HTR-8/SVneo (cell line): ENCODE results near the gene TET2.

Experiments used
- DNase-seq: peaks from one replicate; pipeline ENCODE4 v3.0.0; 2011; ENCODE audit warnings: low spot score, mixed read lengths; ENCODE audit not compliant: insufficient read length
- FAIRE-seq: peaks from 2 replicates; lab custom pipeline; 2011; peaks lifted over from hg19 to GRCh38; lab: Jason Lieb, UNC

The TET2 gene

GRCh38 chr4:105146276-105147015 lies at the start of gene TET2:
Gene TET2 (plus strand): TSS chr4:105146876. CDS start chr4:105233943, 87,067 bp downstream.
- FAIRE-seq (no peak), DNase-seq (peak; percentile 37)

DNA sequence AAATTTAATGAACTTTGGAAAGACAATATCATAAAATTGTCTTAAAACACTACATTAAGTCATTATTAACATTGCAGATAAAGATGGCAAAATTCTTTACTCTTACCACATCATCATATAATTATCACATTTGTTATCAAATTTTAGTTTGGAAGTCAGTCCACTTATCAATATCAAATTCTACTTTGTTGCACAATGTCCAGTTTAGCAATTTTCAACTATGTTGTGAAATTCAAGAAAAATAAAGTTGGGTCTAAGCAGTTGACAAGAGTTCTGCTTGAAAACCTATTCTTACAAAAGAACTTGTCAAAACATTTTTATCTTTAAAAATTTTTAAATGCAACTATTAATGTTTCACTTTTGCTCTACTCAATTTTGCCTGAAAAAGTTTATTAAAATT lies 44.7 kb upstream of the TET2 start:
- DNase-seq (no peak), FAIRE-seq (no peak)

DNA sequence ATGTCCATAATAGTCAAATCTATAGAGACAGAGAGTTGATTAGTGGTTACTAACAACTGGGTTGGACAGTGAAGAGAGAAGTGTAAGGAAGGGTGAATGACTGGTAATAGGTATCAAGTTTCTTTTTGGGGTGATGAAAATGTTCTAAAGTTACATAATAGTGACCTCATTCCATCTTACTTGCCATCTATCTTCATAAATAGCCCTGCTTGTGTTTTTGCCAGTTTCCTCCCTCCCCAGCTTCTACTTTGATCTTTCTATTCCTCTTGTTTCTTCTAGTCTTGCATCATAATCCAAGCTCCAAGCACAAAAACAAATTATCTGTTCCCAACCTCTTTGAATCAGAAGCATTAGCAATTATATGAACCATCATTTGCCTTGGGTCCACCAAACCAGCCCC lies 40.2 kb upstream of the TET2 start:
- DNase-seq (no peak), FAIRE-seq (no peak)

DNA sequence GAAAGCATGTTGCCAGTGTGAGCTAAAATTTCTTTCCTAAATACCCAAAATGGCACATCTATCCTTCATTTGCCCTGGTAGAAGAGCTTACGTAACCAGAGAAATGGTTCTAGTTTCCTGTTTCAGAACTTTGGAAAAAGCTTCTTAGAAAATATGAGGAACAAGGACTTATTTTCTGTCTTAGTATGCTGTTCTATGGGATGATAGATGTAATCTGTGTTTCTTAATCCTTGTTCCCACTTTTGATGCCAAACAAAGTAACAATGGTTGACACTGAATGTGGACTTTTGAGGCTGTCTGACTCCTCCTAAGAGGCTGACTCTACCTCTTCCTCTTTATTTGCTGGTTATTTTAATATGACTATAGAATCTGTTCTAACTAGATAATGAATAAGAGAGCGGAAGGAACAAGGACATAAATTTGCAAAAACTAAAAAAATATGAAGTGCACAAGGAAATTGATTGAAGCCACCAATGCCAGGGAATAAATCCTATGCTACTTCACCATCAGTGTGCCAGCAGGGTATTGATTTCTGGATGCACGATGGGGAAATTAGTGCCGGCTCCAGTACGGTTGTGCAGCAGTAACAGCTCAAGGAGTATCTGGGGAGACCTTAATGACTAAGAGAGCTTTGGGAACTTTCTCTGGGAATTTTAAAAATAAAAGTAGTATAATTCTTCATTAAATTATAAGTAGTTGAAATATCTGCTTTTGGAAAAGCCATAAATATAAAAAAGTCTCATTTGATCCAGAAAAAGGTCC lies 39.4 kb upstream of the TET2 start:
- no peak for FAIRE-seq
- no peak for DNase-seq

DNA sequence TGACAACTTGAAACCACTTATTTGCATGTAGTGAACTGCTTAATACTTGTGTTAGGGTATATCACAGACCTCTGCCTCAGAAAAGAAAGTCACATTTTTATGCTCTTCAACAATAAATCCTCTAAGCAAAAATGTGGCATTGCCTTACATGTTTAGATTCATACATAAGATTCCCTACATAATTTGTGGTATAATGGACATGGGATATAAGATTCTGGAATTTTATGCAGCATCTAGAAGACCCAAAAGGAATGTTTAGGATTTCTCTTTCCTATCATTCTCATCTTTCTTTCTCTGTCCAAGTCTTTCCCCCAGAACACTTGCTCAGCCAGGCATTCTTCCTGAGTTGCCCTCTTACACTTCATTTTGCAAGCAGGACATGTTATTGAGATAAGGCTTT lies 37.7 kb upstream of the TET2 start:
- DNase-seq, result no peak
- FAIRE-seq, result no peak

DNA sequence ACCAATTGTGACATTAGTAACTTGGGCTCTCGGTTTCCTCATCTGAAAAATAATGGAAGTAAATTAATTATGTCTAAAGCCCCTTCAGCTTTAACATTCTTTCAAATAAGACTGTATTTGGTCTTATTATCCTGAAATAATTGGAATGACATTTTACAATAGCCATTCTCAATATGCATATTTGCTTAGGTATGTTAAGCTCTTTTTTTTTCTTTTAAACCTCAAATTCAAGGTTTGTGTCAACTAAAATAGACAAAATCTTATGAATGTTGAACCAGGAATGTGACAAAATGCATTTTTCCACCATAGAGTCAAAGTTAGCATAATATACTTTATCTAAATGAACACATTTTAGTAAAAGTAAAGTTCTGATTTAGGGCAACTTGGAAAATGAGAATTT lies 34.4 kb upstream of the TET2 start:
- DNase-seq (no peak), FAIRE-seq (no peak)

GRCh38 chr4:105113800-105114199 lies 32.9 kb upstream of the TET2 start:
- DNase-seq (no peak), FAIRE-seq (no peak)

DNA sequence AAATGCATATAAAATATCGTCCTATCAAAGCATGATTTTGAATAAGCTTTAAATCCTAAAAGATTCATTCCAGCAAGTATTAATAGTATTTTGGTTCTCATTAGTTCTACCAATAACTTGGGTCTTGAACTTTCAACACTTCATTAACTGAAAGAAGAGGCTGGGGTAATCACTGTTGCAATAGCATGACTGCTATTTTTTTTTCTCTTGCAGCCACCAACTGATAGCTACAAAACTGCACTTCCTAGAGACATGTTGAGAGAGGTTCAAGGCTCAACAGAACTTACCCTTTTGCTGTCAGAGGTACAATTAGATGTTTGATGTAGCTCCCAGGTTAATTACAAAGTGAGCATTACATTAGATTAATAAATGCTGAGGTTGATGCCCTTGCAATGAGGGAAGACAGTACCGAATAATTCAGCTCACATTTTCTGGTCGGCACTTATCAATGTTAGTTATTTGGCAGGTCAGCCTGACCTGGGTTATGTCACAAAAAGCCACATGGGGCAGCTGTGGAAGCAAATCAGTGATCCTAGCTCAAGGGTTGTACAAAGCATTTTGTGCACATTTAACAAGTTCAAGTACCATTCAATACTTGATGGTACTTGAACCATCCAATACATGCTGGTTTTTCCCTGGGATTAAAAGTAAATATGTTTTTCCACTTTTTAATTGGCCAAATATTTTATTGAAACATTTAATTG lies 29.9 kb upstream of the TET2 start:
- DNase-seq (no peak), FAIRE-seq (no peak)

DNA sequence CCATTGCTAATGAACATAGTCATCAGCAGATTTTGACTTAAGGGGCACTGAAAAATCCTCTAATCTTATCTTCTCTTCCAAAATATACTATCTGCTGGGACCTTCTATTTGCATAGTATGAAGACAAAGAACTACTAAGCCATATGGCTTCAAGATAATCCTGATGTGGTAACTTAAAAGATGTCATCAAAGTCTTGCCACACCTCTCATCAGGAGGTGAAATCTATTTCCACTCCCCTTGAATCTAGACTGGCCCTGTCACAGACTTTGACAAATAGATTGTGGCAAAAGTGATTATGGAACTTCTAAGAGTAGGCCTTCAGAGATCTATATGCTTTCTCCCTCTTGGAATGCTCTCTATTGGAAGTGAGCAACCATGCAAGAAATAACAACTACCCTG lies 27.3 kb upstream of the TET2 start:
- DNase-seq, result no peak
- FAIRE-seq, result no peak

- FAIRE-seq (no peak), DNase-seq (no peak)
Observed at GRCh38 chr4:105120626-105121025, 26.1 kb upstream of the TET2 start.

DNA sequence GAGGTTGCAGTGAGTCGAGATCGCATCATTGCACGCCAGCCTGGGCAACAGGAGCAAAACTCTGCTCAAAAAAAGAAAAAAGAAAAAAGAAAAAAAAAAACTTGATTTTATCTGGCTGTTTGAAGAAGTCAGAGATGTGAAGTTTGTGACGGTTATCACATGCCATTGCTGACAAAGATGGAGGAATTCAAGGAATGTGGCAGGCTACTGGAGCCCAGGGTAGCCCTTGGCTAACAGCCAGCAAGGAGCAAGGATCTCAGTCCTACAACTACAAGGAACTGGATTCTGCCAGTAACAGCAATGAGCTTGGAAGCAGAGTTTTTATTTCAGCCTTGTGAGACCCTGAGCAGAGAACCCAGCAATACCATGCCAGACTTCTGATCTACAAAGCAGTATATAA lies 24.3 kb upstream of the TET2 start:
- DNase-seq (peak; percentile 39), FAIRE-seq (no peak)

DNA sequence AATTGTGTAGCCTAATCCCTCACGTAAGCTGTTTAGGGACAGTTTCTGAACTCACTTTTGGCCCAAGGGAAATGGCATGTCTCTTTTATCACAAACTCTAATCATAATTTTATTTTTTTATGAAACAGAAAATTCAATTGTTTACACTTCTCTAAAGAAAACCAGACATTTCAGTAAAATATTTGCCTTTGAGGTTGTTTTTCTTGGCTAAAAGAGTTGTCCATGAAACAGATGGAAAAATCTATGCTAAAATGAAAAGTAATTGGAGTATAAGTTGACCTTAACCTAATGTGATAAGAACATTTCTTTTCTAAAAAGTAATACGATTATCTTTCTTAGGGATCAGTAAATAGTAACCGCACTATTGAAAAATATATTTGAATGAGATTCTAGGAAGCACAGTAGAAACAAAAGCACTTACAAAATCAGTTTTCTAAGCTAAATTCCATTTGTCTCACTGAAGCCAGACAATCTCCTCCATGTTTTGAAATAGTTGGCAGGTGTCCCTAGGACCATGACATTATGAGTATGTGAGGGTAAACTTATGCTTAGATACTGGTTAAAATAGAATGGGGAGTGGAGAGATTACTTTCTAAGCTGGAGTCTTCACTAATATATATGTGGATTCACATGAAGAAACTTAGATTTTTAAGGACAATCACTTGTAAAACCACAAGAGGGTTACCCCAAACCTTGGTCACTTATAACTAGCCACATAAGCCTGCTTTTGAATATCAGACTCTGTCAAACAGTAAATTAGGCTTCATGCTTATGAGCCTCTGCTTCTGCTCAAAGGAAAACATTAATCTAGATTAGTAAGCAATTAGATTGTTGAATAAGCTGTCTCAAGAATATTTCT lies 20.1 kb upstream of the TET2 start:
- no peak for FAIRE-seq
- DNase-seq, result no peak

DNA sequence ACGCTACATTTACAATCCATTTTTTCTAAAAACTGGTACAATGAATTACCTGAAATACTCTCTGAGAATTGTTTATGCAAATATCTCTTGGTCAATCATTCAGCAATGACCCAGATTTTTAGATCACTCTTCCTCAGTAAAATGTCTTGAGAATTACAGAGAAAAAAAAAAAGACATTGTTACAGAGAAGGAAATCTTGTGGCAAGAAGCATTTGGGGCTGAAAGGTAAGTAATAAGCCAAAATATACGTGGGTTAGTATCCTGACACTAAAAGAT lies 19.6 kb upstream of the TET2 start:
- FAIRE-seq (no peak), DNase-seq (no peak)

- FAIRE-seq (no peak), DNase-seq (no peak)
Observed at GRCh38 chr4:105128208-105128607, 18.5 kb upstream of the TET2 start.

GRCh38 chr4:105129286-105130040 lies 17.2 kb upstream of the TET2 start:
- FAIRE-seq (no peak), DNase-seq (no peak)

- DNase-seq (no peak), FAIRE-seq (no peak)
Observed at GRCh38 chr4:105130945-105131344, 15.7 kb upstream of the TET2 start.

- DNase-seq (no peak), FAIRE-seq (no peak)
Observed at GRCh38 chr4:105133976-105134375, 12.7 kb upstream of the TET2 start.

GRCh38 chr4:105135785-105136184 lies 10.9 kb upstream of the TET2 start:
- no peak for DNase-seq
- no peak for FAIRE-seq

DNA sequence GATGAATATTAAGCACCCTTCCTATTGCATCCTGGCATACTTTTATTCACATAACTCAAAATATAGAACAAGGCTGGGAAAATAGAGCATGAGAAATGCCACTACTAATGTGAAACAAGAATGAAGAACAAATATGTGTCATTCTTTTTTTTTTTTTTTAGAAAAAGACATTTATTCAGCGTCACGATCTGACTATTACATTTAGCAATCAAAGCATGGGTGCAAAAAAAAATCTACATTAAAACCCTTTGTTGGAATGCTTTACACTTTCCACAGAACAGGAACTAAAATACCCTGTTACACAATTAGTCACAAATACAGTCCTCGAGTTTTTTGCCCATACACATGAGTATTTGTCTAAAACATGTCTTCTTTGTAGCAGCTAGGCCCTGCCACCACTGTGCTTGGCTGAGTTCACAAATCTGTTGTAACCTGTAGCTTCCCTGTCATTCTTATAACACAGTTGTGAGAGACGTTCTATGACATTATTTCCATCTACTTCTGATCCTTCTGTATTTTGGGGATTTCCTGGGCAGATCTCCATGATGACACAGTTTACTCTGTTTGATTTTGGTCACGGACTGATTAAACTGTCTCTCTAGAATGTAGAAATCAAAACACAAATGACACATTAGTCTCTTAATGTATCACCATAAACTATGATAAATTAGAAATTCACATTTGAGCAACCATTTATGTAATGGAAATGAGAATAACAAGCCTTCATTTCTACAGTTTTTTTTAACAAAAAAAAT lies 9.4 kb upstream of the TET2 start:
- FAIRE-seq, result no peak
- no peak for DNase-seq
